Vagina (tissue), 2 donors: Measurements from ENCODE around the gene STC2.

Source experiments
- POLR2A ChIP-seq, 2 donors: fragments of 450-650 bp; IDR thresholded peaks; one replicate each; pipeline ENCODE4 v1.6.1; 2017; ENCODE audit warnings: antibody characterized with exemption in 2 of 2, mild to moderate bottlenecking in 2 of 2, moderate library complexity in 2 of 2
- TF ChIP-seq, protein P1 (sequence below), 3 experiments: fragments of 450-650 bp in 2 of 3; fragments of 200-600 bp in 1 of 3; sonication (generic) in 1 of 3; IDR thresholded peaks; one replicate each; pipeline ENCODE4 v1.5.1; 2017 to 2019; ENCODE audit warnings: antibody characterized with exemption in 3 of 3, mild to moderate bottlenecking in 2 of 3, moderate library complexity in 2 of 3

DNA sequence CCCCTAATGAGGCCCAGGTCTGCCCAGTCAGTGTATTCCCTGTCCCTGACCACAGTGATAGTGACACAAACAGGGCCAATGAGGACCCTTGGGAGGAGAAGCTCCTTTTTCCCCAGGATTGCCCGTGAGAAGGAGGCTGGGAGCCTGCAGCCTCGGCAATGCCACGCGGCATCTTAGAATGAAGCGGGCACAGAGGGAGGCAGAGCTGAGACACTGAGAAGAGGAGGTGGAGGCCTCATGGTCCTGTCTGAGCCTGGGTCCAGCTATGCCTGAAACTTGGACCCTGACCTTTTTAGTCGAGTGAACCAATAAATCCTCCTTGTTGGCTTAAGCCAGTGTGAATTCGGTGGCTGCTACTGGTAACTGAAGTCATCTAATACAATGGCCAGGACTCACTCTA is 28.4 kb downstream of the STC2 start:
- TF ChIP-seq, protein P1, sequence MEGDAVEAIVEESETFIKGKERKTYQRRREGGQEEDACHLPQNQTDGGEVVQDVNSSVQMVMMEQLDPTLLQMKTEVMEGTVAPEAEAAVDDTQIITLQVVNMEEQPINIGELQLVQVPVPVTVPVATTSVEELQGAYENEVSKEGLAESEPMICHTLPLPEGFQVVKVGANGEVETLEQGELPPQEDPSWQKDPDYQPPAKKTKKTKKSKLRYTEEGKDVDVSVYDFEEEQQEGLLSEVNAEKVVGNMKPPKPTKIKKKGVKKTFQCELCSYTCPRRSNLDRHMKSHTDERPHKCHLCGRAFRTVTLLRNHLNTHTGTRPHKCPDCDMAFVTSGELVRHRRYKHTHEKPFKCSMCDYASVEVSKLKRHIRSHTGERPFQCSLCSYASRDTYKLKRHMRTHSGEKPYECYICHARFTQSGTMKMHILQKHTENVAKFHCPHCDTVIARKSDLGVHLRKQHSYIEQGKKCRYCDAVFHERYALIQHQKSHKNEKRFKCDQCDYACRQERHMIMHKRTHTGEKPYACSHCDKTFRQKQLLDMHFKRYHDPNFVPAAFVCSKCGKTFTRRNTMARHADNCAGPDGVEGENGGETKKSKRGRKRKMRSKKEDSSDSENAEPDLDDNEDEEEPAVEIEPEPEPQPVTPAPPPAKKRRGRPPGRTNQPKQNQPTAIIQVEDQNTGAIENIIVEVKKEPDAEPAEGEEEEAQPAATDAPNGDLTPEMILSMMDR (IDR thresholded peaks at IDR 0.05): no peak
- no peak for TF ChIP-seq POLR2A (IDR thresholded peaks at IDR 0.05)
